GM23338 (cell line): ENCODE data around the gene MARVELD3. TPM values are rescaled to one million over a fixed set of nuclear protein-coding genes. Genes with fewer than 3 reads are reported as not detected.

Experiments used
- ATAC-seq: fragments of 200-7000 bp; cut with Tn5 transposase; 3 replicates; pipeline ENCODE4 v1.9.1; 2020
- DNase-seq: peaks from one replicate; pipeline ENCODE4 v3.0.0-alpha.2; 2015; ENCODE audit warnings: low spot score
- H2AFZ ChIP-seq: fragments of 200-600 bp; sonication (generic); 2 replicates; pipeline ENCODE4 v1.8.0; 2016; ENCODE audit warnings: antibody characterized with exemption, mild to moderate bottlenecking, moderate library complexity
- H3F3A ChIP-seq: fragments of 200-600 bp; sonication (generic); replicated peaks from 2 replicates; pipeline ENCODE4 v1.8.0; 2017; ENCODE audit warnings: antibody characterized with exemption, mixed run types, low read depth
- H3K27ac ChIP-seq: fragments of 200-600 bp; sonication (generic); 2 replicates; pipeline ENCODE4 v1.6.1; 2016; ENCODE audit warnings: low read depth
- H3K27me3 ChIP-seq: fragments of 200-600 bp; sonication (generic); 2 replicates; pipeline ENCODE4 v1.8.0; 2016; ENCODE audit warnings: mild to moderate bottlenecking, mixed run types, moderate library complexity; ENCODE audit not compliant: insufficient read depth
- H3K36me3 ChIP-seq: fragments of 200-600 bp; sonication (generic); 2 replicates; pipeline ENCODE4 v1.8.0; 2016; ENCODE audit warnings: mild to moderate bottlenecking; ENCODE audit not compliant: insufficient read depth
- H3K4me1 ChIP-seq: fragments of 200-600 bp; sonication (generic); 2 replicates; pipeline ENCODE4 v1.8.0; 2016; ENCODE audit warnings: mild to moderate bottlenecking, moderate library complexity; ENCODE audit not compliant: insufficient read depth
- H3K4me2 ChIP-seq: fragments of 200-600 bp; sonication (generic); 2 replicates; pipeline ENCODE4 v1.7.1; 2017; ENCODE audit warnings: mixed run types
- H3K4me3 ChIP-seq: fragments of 200-600 bp; sonication (generic); 2 replicates; pipeline ENCODE4 v1.6.1; 2016; ENCODE audit warnings: mixed run types
- H3K79me2 ChIP-seq: fragments of 200-600 bp; sonication (generic); replicated peaks from 2 replicates; pipeline ENCODE4 v1.8.0; 2017; ENCODE audit warnings: mild to moderate bottlenecking; ENCODE audit not compliant: insufficient read depth
- H3K9me2 ChIP-seq: fragments of 200-600 bp; sonication (generic); 2 replicates; pipeline ENCODE4 v1.8.0; 2017; ENCODE audit not compliant: insufficient read depth
- H4K20me1 ChIP-seq: fragments of 200-600 bp; sonication (generic); replicated peaks from 2 replicates; pipeline ENCODE4 v1.8.0; 2017; ENCODE audit warnings: mild to moderate bottlenecking; ENCODE audit not compliant: insufficient read depth
- H3K27ac Mint-ChIP-seq: 2 replicates; pipeline ENCODE4 v1.8.0; 2020; ENCODE audit warnings: inconsistent platforms, mild to moderate bottlenecking, moderate library complexity, mixed read lengths
- H3K27me3 Mint-ChIP-seq: 3 replicates; pipeline ENCODE4 v1.8.0; 2022; ENCODE audit warnings: low read depth, mild to moderate bottlenecking, moderate library complexity, mixed read lengths, inconsistent platforms; ENCODE audit not compliant: insufficient read depth, poor library complexity
- H3K36me3 Mint-ChIP-seq: 3 replicates; pipeline ENCODE4 v1.8.0; 2021; ENCODE audit warnings: low read depth, mild to moderate bottlenecking, inconsistent platforms, moderate library complexity, mixed read lengths
- H3K4me1 Mint-ChIP-seq: 3 replicates; pipeline ENCODE4 v1.8.0; 2020; ENCODE audit warnings: mild to moderate bottlenecking, inconsistent platforms, mixed read lengths
- H3K4me3 Mint-ChIP-seq: 3 replicates; pipeline ENCODE4 v1.8.0; 2021; ENCODE audit warnings: moderate library complexity, mild to moderate bottlenecking, inconsistent platforms, mixed read lengths
- H3K9me3 Mint-ChIP-seq: 3 replicates; pipeline ENCODE4 v1.8.0; 2020; ENCODE audit warnings: moderate library complexity, mild to moderate bottlenecking, inconsistent platforms, mixed read lengths
- CREB1 ChIP-seq: fragments of 250-450 bp; sonication (Bioruptor Pico); IDR thresholded peaks from 2 replicates; pipeline ENCODE4 v1.5.0; 2020; ENCODE audit warnings: low read depth, mild to moderate bottlenecking, moderate library complexity
- CTCF ChIP-seq, 2 experiments: fragments of 200-600 bp in 1 of 2; sonication (generic) in 1 of 2; conservative IDR thresholded peaks; 2 replicates each; pipeline versions ENCODE4 v1.5.1 to v1.6.1; 2016 to 2017; ENCODE audit warnings: antibody characterized with exemption in 2 of 2, low read depth in 2 of 2, mild to moderate bottlenecking in 2 of 2, moderate library complexity in 1 of 2
- EZH2phosphoT487 ChIP-seq: fragments of 200-600 bp; sonication (generic); IDR thresholded peaks from one replicate; pipeline ENCODE4 v1.8.1; 2018; ENCODE audit warnings: antibody characterized with exemption; ENCODE audit not compliant: unreplicated experiment
- NANOG ChIP-seq: IDR thresholded peaks from 2 replicates; pipeline ENCODE4 v1.6.1; 2016; ENCODE audit warnings: antibody characterized with exemption, borderline replicate concordance
- REST ChIP-seq: IDR thresholded peaks from one replicate; pipeline ENCODE4 v1.6.1; 2018; ENCODE audit warnings: antibody characterized with exemption; ENCODE audit not compliant: unreplicated experiment
- ZNF114 ChIP-seq: fragments of 250-450 bp; sonication (Bioruptor Pico); IDR thresholded peaks from 2 replicates; pipeline ENCODE4 v1.5.0; 2020; ENCODE audit warnings: mild to moderate bottlenecking, moderate library complexity
- ZNF462 ChIP-seq: fragments of 250-450 bp; sonication (Bioruptor Pico); IDR thresholded peaks from 2 replicates; pipeline ENCODE4 v1.5.0; 2020; ENCODE audit warnings: mild to moderate bottlenecking, moderate library complexity
- polyA plus RNA-seq: library from polyadenylated mRNA; unstranded; fragments of >200 nt; fragmentation: Nextera tagmentation; extraction: Ambion mirVana; gene quantifications from 2 replicates; pipeline ENCODE4 v1.2.1, GENCODE V29; 2016
- total RNA-seq: library from RNA; depleted of rRNA; stranded (reverse); fragments of >200 nt; shearing (Covaris generic); gene quantifications from 2 replicates; pipeline ENCODE4 v1.2.3, GENCODE V29; 2014

MARVELD3 gene
- total and polyA plus RNA-seq, 2 experiments from 2014 or later = 23.4 to 32.7 TPM

GRCh38 chr16:71648921-71649320, 22.9 kb downstream of the MARVELD3 start:
- H3K4me1 Mint-ChIP-seq = peaks cover 5% of the 10 kb centered on the region; the same call in 2 of the 3 replicates
- Histone ChIP-seq H3K9me2 (no peaks in the 10 kb centered on the region), H3F3A (peaks cover 4% of the 10 kb centered on the region; the same call in 1 of the 2 replicates), H3K4me3 (no peak overlapping the region), H3K79me2 (no peaks in the 10 kb centered on the region), H3K36me3 (peaks cover 5% of the 10 kb centered on the region), H4K20me1 (peaks cover 15% of the 10 kb centered on the region), H3K4me2 (no peak overlapping the region), H3K27me3 (no peaks in the 10 kb centered on the region), H3K4me1 (peaks cover 6% of the 10 kb centered on the region; the same call in 1 of the 2 replicates), H3K27ac (no peak overlapping the region), H2AFZ (no peak overlapping the region)
- H3K4me3 Mint-ChIP-seq = no peak overlapping the region
- H3K36me3 Mint-ChIP-seq = peaks cover 19% of the 10 kb centered on the region
- ATAC-seq = peak; percentile 87
- H3K27me3 Mint-ChIP-seq = no peaks in the 10 kb centered on the region
- DNase-seq = peak; percentile 69
- TF ChIP-seq EZH2phosphoT487 = no peak
- peak; percentile 61 to 69 for TF ChIP-seq CTCF (conservative IDR thresholded peaks at IDR 0.05; ENCODE audit: low read depth in 2 of 2)
- TF ChIP-seq ZNF114 (CRISPR knock-in tag) = no peak
- no peak for TF ChIP-seq CREB1 (CRISPR knock-in tag)
- TF ChIP-seq REST = no peak
- H3K27ac Mint-ChIP-seq = no peak overlapping the region
- no peaks in the 10 kb centered on the region for H3K9me3 Mint-ChIP-seq

- Histone ChIP-seq H3F3A (peaks cover 4% of the 10 kb centered on the region; the same call in 1 of the 2 replicates), H4K20me1 (peaks cover 12% of the 10 kb centered on the region), H3K4me3 (no peak overlapping the region), H3K4me1 (peaks cover under 1% of the 10 kb centered on the region; the same call in 1 of the 2 replicates), H3K4me2 (no peak overlapping the region), H3K27ac (no peak overlapping the region), H3K9me2 (no peaks in the 10 kb centered on the region), H3K36me3 (peaks cover 10% of the 10 kb centered on the region), H2AFZ (no peak overlapping the region), H3K27me3 (no peaks in the 10 kb centered on the region), H3K79me2 (no peaks in the 10 kb centered on the region)
- DNase-seq (no peak), ATAC-seq (no peak)
- H3K36me3 Mint-ChIP-seq = peaks cover 23% of the 10 kb centered on the region
- H3K27me3 Mint-ChIP-seq = no peaks in the 10 kb centered on the region
- H3K9me3 Mint-ChIP-seq = no peaks in the 10 kb centered on the region
- no peak overlapping the region for H3K4me3 Mint-ChIP-seq
- peaks cover 2% of the 10 kb centered on the region; the same call in 1 of the 3 replicates for H3K4me1 Mint-ChIP-seq
- H3K27ac Mint-ChIP-seq = no peak overlapping the region
- TF ChIP-seq ZNF462 (CRISPR knock-in tag) = no peak
- TF ChIP-seq ZNF114 (CRISPR knock-in tag) = no peak
- no peak for TF ChIP-seq CTCF (conservative IDR thresholded peaks at IDR 0.05; ENCODE audit: low read depth in 2 of 2)
- no peak for TF ChIP-seq NANOG
Observed at GRCh38 chr16:71649704-71650103, 23.7 kb downstream of the MARVELD3 start.
